NCI-H748 (cell line): ENCODE measurements around the gene TFDP1.
A peak's percentile ranks its signal among the peaks of the same experiment; 100 is the strongest.

Experiments used
- DNase-seq: peaks from one replicate; lab custom pipeline; 2025; ENCODE audit not compliant: unreplicated experiment; lab: John Stamatoyannopoulos, UW

Gene TFDP1, protein sequence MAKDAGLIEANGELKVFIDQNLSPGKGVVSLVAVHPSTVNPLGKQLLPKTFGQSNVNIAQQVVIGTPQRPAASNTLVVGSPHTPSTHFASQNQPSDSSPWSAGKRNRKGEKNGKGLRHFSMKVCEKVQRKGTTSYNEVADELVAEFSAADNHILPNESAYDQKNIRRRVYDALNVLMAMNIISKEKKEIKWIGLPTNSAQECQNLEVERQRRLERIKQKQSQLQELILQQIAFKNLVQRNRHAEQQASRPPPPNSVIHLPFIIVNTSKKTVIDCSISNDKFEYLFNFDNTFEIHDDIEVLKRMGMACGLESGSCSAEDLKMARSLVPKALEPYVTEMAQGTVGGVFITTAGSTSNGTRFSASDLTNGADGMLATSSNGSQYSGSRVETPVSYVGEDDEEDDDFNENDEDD

DNA sequence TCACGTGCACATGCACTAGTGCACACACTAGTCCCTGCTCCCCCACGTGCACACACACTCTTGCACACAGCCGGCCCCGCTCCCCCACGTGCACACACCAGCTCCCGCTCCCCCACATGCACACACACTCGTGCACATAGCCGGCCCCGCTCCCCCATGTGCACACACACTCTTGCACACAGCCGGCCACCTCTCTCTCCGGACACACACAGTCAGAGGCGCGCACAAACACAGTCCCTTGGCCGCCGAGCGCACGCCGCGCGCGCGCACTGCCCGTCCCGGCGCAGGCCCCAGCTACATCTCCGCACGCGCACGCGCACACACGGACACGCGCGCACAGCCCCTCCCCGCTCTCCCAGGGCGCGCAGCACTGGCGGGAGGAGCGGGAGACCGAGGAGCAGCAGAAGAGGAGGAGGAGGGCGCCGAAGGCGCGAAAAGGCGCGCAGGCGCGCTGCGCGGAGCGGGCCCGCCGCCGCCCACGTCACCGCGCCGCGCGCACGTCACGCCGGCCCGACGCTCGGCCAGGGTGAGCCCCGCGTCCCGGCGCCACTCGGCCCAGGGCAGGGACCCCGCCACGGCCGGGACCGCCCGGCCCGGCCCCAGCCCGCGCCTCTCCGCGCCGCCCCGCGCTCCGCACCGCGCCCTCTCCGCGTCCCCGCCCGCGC lies at the start of gene TFDP1:
TSS of gene TFDP1 (plus strand) at position 549 of the 665 bp plus-strand sequence. CDS start 1,085 bp downstream, outside the sequence.
- DNase-seq = peak; percentile 94

DNA sequence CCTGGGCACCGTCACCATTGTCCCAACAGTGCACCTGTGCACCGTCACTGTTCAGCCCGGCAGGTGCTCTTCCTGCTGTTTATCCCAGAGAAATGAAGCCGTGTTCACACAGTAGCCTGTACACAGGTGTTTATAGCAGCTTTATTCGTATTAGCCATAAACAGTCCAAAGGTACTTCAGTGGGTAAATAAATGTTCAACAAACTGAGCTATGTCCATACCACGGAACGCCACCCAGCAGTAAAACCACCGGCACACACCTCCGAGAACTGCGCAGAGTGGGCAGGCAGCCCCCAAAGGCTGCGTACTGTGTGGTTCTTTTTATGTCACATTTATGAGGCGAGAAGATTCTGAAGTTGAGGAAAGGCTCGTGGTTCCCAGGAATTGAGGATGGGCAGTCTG lies 49.2 kb upstream of the TFDP1 start:
- DNase-seq = peak; percentile 93

DNA sequence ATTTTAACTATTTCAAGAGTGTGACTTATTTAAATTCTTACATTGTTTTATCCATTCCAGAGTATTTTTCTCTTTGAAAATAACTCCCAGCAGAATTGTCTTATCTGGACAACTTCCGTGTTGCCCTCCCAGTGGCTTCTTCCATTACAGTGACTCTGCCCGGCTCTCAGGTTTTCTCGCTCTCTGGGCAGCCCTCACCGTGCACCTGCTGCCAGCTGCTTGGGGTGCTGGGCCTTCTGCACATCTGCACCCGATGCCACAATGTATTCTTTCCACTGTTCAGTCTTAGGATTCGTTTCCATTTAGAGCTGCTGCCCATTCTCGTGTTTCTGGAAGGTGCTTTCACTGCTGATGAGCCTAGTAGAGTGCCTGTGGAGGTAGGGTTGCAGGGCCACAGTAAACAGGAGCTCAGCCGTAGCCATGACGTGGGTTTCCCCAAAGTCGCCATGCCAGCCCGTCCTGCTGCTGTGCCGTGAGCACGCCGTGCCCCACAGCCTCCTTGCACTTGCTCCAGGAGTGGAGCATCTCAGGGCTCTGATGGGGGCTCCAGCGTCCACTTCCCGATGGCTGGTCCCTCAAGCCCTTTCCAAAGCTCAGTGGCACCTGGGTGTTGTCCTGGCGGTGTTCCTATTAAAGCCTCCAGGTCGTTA lies 48.0 kb upstream of the TFDP1 start:
- no peak for DNase-seq

DNA sequence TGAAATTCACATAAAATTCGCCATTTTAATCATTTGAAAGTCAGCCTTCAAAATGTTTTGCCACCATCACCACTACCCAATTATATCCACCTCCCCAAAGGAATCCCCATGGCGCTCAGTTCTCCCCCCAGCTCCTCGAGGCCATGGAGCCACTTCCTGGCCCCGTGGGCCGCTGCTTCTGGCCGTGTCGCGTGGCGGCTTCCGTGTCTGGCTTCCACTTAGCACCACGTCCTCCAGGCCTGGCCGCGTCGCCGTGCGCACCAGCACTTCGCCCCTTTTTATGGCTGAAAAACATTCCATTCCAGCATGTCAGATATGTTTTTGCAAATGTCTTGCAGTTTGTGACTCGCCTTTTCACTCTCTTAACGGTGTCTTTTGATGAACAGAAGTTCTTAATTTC lies 47.3 kb upstream of the TFDP1 start:
- no peak for DNase-seq

DNA sequence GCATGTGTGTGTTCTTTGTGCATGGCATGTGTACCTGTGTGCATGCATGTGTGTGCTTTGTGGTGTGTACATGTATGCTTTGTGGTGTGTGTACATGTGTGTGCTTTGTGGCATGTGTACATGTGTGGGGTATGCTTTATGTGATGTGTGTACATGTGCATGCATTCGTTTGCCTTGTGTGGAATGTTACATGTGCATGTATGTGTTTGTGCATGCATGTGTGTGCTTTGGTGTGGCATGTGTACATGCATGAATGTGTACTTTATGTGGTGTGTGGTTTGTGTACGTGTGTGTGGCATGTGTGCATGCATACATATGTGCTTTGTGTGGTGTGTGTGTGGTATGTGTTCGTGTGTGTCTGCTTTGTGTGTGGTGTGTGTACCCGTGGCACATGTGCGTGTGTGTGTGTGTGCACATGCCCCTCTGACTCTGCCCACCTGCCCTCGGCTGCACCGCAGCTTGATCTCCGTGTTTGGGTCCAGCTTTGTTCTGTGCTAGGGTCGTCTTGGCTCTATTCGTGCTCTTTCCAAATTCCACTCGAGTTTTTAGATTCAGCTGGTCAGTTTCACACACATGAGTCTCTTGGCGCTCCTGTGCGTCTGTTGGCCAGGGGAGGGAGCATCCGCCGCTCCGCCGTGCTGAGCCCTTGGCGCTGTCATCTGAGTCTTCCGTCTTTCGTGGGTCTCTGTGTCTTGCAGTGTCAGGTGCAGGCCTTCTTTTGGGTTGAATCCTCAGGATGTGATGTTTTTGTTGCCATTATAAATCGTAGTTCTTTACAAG lies 46.5 kb upstream of the TFDP1 start:
- DNase-seq = no peak

DNA sequence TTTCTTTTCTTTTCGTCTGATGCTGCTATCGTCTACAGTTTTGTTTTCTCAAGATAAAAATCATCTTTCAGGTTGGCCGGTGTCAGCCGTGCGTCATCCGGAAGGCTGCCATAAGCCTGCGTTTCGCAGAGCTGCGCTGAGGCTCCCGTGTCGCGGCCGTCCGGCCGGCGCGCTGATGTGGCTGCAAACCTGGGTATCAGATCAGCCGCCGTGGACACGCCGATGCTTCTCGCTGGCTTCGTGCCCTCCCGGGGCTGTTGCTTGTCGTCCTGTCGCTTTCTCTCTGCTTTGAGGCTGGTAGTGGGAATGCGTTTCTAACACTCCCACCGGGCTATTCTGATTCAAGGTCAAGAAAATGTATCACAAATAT lies 45.9 kb upstream of the TFDP1 start:
- no peak for DNase-seq

DNA sequence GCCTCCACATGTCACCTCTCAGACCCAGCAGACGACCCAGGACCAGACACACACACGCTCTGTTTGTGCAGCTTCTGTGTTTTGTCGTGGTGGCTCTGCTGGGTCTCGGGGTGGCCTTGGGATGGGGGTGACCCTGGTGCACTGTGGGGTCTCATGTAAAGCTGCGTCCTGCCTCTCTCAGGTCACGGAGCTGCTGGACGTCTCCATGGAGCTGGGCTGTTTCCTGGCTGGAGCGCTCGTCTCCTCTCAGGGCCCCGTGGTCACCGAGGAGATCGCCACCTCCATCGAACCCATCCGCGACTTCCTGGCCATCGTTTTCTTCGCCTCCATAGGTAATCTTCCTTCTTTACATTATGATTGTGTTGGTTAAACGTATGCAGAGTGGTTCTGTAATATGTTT lies 45.4 kb upstream of the TFDP1 start:
- no peak for DNase-seq

DNA sequence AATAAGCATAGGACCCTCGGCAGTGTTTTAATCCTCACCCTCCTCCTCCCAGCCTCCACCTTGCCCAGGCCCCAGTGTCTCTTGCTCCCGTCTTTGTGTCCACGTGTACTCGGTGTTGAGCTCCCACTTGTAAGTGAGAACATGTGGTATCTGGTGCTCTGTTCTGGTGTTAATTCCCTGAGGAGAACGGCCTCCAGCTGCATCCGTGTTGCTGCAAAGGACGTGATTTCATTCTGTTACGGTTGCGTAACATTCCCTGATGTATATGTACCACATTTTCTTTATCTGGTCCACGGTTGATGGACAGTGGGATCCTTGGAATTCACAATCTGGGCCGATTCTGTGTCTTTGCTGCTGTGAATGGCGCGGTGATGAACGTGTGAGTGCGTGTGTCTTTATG lies 44.7 kb upstream of the TFDP1 start:
- no peak for DNase-seq

DNA sequence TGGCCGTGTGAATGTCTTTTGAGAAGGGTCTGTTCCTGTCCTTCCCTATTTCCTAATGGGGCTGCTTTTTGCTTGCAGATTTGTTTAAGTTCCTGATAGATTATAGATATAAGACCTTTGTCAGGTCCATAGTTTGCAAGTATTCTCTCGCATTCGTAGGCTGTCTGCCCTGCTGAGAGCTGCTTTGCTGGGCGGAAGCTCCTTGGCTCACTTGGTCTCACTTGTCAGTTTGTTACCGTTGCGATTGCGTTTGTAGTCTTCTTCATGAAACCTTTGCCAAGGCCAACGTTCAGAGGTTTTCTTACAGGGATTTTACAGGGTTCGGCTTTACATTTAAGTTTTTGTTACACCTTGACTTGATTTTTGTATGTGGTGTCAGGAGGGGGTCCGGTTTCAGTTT lies 44.0 kb upstream of the TFDP1 start:
- DNase-seq = no peak

DNA sequence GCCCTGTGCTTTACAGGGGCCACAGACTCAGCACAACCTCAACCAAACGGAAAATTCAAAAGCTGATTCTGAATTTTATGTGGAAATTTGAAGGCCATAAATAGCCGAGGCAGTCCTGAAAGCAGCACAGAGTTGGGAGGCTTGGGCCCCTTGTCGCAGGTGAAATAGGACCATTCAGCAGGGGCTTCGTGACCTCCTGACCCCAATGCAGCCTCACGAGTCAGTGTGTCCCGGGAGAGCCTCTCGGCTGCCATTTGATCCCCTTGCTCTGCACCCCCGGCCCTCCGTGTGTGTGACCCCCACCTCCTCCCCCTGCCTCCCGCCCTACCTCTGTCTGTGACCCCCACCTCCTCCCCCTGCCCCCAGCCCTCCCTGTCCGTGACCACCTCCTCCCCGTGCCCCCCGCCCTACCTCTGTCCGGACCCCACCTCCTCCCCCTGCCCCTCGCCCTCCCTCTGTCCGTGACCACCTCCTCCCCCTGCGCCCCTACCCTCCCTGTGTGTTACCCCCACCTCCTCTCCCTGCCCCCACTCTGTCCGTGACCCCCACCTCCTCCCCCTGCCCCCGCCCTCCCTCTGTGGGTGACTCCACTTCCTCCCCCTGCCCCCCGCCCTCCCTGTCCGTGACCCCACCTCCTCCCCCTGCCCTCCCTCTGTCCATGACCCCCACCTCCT lies 41.7 kb upstream of the TFDP1 start:
- no peak for DNase-seq

DNA sequence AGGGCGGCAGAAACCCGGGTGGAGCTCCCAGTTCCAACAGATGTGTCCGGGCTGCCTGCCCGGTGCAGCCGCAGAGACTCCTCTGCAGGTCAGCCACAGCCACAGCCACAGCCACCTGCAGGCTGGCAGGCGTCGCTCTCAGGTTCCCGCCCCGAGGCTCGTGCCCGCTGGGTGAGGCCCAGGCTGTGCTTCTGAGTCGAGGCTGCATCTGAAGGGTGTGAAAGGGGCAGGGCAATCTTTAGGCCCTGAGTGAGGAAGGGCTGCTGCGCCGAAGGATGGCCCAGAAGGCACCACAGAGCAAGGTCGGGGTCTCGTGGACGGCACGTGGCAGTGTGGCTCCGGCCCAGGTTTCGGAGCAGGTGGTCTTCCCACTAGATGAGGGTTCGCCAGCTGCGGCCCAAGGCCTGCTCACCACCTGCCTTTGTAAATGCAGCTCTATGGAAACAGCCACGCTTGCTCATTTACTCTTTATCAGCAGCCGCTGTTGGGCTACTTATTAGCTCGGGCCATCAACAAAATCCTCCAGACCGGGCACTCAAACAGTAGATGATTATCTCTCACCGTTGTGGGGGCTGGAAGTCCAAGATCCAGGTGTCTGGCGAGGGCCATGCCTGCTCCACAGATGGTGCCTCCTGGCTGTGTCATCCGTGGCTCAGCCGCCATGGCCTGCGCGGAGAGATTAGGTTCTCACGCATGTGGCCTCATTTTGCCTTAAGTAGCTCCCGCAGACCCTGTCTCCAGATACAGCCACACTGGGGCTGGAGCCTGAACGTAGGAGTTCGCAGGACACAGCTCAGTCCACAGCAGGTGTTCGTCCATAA lies 40.3 kb upstream of the TFDP1 start:
- no peak for DNase-seq

DNA sequence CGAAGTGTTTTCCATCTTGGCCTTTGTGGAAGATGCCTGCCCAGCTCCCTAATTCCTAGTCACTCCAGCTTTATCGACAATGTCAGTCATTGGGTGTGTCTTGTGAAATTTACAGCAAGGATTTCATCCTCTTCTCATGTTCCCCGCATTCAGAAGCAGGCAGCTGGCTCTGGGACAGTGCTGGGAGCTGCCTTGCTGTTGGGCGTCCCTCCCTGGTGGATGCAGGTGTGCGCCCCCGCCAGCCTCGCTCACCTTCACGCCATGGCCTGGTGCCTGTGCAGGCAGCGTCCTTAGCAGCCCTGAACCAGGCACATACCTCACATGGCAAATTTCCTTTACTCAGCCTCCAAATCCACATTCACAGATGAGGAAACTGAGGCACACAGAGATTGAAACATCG lies 39.7 kb upstream of the TFDP1 start:
- DNase-seq = no peak

DNA sequence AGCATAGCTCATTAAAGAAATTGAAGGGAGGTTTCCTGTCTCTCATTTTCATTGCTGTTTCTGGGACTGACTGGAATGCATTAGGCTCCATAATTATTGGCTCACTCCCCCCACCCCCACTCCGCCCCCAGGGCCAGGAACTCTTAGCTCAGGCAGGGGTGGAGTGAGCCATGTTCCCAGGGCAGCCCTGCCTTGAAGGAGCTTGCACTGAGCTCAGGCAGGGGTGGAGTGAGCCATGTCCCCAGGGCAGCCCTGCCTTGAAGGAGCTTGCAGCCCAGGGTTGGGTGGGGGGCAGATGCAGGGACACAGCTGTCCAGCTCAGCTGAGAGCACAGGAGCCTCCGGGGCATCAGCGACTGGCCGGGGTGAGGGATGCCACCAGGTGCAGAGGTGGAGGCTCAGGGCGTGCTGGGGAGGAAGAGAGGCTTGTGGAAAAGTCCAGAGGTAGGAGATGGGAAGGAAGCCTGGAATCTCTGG lies 39.1 kb upstream of the TFDP1 start:
- DNase-seq = no peak

DNA sequence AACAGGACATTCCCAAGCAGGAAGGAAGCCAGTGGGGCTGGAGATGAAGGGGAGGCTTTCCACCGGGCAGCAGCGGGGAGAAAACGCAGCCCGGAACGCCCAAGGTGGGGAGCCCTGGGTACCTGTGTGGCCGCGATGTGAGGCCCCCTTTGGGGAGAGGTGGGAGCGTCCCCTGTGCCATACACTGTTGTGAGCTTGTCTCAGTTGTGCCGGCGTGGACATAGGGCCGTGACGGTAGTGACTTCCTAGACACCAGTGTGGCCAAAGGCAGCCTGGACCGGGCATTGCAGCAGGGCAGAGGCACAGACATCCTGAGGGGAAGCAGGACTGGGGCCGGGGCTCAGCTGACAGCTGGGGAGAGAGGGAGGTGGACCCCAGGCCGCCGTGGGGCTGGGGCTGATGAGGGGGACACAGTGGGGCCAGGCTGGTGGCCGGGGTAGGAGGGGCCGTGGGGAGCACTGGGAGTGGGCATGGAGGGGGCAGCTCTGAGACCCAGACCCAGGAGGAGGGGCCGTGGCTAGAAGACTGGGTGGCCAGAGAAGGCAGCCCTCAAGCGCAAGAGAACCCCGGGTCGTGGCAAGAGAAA lies 38.5 kb upstream of the TFDP1 start:
- no peak for DNase-seq

DNA sequence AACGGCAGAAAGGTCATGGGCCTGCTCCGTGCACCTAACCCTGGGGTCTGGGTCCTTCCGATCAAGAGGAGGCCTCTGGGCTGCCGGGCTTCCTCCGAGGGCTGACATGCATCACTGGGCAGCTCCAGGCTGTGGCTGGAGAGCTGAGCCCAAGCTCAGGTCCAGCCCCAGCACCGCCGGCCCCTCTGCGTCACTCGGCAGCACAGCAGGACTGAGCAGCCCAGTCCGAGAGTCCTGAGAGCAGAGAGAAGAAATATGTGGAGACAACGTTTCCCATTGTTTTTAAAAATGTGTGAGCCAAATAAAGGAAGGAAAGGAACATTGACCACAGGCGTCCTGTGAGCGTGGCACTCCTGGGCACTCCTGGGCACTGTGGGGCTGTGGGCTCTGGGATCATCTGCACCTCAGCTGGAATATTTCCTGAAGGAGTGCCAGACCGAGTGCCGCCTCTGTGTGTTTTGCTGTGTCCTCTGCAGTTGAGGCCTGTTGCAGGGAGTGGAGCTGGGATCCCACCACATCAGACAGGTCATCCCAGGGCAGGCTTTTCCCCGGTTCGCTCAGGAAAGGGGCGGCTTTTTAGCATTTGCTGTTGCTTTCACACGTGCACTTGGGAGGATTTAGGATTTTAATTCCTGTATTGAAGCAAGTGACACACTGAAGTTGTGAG lies 37.8 kb upstream of the TFDP1 start:
- no peak for DNase-seq

DNA sequence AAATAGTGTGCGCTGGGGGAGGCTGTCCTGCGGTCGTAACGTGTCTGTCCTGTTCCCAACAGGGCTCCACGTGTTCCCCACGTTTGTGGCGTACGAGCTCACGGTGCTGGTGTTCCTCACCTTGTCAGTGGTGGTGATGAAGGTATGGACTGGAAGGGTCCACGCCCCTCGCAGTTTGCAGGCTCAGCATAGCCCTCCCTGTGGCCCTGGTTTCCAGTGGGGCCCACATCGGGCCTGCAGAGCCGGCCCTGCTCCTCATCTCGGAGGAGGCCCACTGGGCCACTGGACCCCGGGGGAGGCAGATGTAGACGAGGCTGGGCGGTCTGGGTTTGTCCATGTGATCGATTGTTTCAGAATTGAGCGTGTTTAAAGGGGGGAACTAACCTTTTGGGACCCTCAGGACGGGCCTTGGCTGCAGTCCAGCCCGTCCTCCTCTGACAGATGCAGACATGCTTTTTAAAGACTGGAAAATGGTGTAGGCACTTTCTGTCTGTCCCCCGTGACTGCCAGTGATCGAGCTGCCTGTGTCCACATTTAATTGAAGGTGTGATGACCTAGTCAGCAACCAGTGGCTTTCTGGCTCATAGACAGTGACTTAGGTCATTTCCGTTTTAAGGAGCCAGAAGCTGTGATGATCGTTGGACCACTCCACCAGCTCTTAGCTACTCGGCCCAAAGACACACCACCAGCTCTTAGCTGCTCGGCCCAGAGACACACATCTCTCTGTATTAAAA lies 37.1 kb upstream of the TFDP1 start:
- peak; percentile 12 for DNase-seq

DNA sequence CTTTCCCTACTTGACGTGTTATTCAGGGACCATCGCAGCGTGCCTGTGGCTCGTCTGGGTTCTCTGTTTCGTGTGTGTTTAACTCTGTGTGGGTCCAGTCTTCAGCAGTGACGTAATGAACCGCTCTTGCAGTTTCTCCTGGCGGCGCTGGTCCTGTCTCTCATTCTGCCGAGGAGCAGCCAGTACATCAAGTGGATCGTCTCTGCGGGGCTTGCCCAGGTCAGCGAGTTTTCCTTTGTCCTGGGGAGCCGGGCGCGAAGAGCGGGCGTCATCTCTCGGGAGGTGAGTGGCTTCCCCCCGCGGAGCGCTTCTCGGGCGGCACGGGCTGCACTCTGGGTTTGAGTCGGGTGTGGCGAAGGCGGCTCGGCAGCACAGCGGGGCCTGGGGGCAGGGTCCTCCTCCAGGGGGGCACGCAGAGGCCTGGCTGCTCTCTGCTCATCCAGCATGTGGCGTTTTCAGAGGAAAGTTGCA lies 36.3 kb upstream of the TFDP1 start:
- peak; percentile 71 for DNase-seq
